Endothelial cell of umbilical vein (primary cell): ENCODE results near the gene SLC25A53.

Source experiments
- EZH2 ChIP-seq: IDR thresholded peaks from 2 replicates; pipeline ENCODE4 v1.6.1; 2012; ENCODE audit warnings: borderline replicate concordance, low read depth, mild to moderate bottlenecking, moderate library complexity, low read length, inconsistent platforms; ENCODE audit not compliant: severe bottlenecking
- FOS ChIP-seq: IDR thresholded peaks from 2 replicates; pipeline ENCODE4 v1.6.1; 2011; ENCODE audit warnings: mild to moderate bottlenecking, low read length, moderate library complexity, borderline replicate concordance; ENCODE audit not compliant: insufficient read depth
- GATA2 ChIP-seq: IDR thresholded peaks from 2 replicates; pipeline ENCODE4 v1.7.0; 2011; ENCODE audit warnings: low read depth, mild to moderate bottlenecking, moderate library complexity, mixed read lengths, low read length; ENCODE audit not compliant: insufficient read length, insufficient read depth
- JUN ChIP-seq: IDR thresholded peaks from 2 replicates; pipeline ENCODE4 v1.6.1; 2011; ENCODE audit warnings: borderline replicate concordance, low read depth; ENCODE audit not compliant: insufficient read length, insufficient read depth
- MYC ChIP-seq: IDR thresholded peaks from one replicate; pipeline ENCODE4 v1.6.1; 2011; ENCODE audit warnings: mild to moderate bottlenecking, low read depth, low read length
- POLR2A ChIP-seq: IDR thresholded peaks from 2 replicates; pipeline ENCODE4 v1.6.1; 2012; ENCODE audit warnings: low read depth, mild to moderate bottlenecking, control low read depth, low read length
- POLR2AphosphoS5 ChIP-seq: IDR thresholded peaks from 2 replicates; pipeline ENCODE4 v1.6.1; 2012; ENCODE audit warnings: low read depth, mild to moderate bottlenecking, control low read depth, low read length, moderate library complexity; ENCODE audit not compliant: insufficient read depth
- TF ChIP-seq, protein P1 (sequence below), 2 donors: IDR thresholded peaks; 1 replicate in 1 of 2; 2 replicates in 1 of 2; pipeline ENCODE4 v1.5.1; 2011; ENCODE audit warnings: low read length in 2 of 2, mild to moderate bottlenecking in 2 of 2, moderate library complexity in 2 of 2, control low read depth in 1 of 2, inconsistent platforms in 1 of 2, low read depth in 1 of 2; ENCODE audit not compliant: insufficient read depth in 1 of 2; ENCODE audit errors: extremely low read depth in 1 of 2
- TF ChIP-seq, protein P2 (sequence below): IDR thresholded peaks from 2 replicates; pipeline ENCODE4 v1.6.1; 2011; ENCODE audit not compliant: insufficient read depth, insufficient read length

DNA sequence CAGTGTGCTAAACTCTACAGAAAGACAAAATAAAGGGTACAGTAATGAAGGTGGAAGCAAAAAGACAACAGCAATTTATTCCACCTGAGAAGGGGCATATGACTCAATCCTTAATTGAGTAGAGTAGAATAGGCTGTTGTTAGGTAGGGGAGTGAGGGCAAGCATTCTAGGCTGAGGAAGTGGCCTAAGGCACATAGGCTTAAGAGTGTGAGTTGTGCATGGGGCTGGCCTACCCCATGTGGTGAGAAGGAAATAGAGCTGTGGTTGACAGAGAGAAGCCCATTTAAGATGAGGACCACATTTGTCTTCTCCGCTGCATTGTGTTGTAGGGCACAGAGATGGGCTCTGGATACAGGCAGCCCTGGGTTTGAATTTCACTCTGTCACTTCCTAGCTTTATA lies 47.9 kb downstream of the SLC25A53 start:
- TF ChIP-seq, protein P1, sequence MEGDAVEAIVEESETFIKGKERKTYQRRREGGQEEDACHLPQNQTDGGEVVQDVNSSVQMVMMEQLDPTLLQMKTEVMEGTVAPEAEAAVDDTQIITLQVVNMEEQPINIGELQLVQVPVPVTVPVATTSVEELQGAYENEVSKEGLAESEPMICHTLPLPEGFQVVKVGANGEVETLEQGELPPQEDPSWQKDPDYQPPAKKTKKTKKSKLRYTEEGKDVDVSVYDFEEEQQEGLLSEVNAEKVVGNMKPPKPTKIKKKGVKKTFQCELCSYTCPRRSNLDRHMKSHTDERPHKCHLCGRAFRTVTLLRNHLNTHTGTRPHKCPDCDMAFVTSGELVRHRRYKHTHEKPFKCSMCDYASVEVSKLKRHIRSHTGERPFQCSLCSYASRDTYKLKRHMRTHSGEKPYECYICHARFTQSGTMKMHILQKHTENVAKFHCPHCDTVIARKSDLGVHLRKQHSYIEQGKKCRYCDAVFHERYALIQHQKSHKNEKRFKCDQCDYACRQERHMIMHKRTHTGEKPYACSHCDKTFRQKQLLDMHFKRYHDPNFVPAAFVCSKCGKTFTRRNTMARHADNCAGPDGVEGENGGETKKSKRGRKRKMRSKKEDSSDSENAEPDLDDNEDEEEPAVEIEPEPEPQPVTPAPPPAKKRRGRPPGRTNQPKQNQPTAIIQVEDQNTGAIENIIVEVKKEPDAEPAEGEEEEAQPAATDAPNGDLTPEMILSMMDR (IDR thresholded peaks at IDR 0.05; ENCODE audit: extremely low read depth in 1 of 2, insufficient read depth in 1 of 2, low read depth in 1 of 2, low read length in 2 of 2), result no peak
- TF ChIP-seq POLR2A (no peak), EZH2 (no peak), MYC (no peak), POLR2AphosphoS5 (no peak), GATA2 (no peak), JUN (no peak), FOS (no peak)
- TF ChIP-seq, protein P2, sequence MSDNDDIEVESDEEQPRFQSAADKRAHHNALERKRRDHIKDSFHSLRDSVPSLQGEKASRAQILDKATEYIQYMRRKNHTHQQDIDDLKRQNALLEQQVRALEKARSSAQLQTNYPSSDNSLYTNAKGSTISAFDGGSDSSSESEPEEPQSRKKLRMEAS, result no peak
